Measurements from ENCODE around the gene TSPAN14.

Gene TSPAN14

GRCh38 chr10:80509108-80509402, 54.9 kb downstream of the TSPAN14 start:
- DNase-seq, result no peak

- DNase-seq, result no peak
Observed at GRCh38 chr10:80509403-80510161, 55.5 kb downstream of the TSPAN14 start.

DNA sequence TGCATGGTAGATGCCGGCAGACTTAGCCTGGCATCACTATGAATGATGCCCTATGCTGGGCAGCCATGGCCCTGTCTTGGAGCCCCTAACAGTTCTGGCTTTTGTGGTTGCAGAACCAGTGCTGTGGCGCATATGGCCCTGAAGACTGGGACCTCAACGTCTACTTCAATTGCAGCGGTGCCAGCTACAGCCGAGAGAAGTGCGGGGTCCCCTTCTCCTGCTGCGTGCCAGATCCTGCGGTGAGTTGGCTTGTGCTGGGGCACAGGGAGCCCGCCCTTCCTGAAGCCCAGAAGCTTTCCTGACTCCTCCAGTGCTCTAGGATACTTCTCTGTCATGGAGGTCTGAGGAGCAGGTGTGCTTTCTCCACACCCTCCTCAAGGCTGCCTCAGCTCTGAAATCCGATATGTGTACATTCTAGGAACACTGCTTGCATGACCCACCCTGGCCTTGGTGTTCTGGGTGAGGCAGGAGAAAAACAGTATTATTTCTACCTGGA, 58.0 kb downstream of the TSPAN14 start:
- no peak for DNase-seq

DNA sequence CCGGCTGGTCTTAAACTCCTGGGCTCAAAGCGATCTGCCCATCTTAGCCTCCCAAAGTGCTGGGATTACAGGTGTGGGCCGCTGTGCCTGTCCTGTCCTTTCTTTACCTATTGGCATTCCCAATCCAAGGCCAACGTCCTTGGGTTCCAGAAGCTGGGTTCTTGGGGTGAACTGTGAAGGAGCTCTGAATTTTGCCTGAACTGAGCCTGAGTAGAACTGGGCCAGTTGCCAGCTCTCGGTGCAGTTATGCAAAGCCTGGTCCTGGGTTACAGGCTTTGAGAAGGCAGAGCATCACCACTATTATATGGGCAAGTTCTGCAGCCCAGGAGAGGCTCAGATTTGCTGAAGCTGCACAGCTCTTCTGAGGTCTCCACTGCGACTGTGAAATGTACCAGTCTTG, 59.0 kb downstream of the TSPAN14 start:
- DNase-seq, result no peak

- DNase-seq, result no peak
Observed at GRCh38 chr10:80515511-80515910, 61.4 kb downstream of the TSPAN14 start.

DNA sequence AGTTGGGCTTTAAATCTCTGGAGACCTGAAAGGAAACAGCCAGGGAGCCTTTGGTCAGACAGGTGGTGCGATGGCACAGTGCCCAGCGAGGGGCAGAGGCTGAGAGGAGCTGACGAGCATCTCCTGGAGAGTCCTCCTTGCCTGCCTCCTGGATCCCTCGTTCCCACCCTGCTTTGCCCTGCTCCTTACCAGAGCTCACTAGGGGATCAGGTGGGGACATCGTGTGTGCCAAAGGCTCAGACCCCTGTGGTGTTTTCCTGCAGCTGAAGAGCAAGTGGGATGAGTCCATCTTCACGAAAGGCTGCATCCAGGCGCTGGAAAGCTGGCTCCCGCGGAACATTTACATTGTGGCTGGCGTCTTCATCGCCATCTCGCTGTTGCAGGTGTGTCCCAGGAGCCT, 61.8 kb downstream of the TSPAN14 start:
- no peak for DNase-seq

DNA sequence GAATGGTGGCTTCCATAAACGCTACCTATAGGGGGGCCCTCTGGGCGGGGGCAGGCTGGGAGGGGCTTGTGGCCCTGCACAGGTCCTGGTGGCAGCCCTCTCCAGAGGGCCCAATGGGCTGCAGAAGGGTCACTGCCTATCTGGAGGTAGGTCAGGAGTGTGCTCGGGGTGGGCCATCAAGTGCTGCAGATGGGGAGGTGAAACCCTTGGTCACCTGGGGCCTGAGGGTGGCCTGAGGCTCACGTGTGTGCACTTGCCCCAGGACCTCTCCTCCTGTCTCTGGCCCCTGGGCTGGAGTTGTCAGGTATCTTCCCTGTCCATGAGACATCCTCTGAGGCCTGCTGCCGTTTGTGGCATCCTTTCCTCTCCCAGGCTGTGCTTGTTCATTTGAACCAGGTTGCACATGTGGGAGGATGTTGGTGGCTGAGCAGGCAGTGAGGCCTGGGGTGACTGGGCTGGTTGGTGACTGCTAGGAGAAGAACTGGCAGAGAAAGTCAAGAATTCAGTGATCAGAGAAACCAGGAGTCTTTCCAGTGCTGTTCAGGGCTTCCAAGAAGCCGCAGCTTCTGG, 62.5 kb downstream of the TSPAN14 start:
- no peak for DNase-seq

DNA sequence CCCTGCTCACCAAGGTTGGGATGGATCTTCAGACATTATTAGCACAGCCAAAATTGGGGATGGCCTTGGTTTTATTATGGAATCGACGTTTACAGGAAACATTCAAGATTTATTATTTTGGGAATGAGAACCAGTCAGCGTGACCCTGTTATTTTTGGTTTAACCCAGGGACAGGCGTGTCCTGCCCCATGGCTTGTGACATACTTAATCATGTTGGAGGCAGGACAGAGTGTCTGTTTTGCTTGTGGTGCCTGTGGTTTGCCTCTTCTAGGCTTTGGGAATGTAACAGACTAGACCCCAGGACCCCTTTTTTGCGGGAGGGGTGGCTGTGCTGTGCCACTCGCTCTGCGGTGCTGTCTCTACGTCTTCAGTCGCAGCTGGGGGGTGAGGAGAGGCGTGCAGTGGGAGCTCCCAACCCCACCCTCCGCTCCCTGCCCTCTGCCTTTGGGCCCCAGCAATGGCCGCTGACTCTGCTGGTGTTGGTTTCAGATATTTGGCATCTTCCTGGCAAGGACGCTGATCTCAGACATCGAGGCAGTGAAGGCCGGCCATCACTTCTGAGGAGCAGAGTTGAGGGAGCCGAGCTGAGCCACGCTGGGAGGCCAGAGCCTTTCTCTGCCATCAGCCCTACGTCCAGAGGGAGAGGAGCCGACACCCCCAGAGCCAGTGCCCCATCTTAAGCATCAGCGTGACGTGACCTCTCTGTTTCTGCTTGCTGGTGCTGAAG, 63.5 kb downstream of the TSPAN14 start:
- DNase-seq, result no peak

DNA sequence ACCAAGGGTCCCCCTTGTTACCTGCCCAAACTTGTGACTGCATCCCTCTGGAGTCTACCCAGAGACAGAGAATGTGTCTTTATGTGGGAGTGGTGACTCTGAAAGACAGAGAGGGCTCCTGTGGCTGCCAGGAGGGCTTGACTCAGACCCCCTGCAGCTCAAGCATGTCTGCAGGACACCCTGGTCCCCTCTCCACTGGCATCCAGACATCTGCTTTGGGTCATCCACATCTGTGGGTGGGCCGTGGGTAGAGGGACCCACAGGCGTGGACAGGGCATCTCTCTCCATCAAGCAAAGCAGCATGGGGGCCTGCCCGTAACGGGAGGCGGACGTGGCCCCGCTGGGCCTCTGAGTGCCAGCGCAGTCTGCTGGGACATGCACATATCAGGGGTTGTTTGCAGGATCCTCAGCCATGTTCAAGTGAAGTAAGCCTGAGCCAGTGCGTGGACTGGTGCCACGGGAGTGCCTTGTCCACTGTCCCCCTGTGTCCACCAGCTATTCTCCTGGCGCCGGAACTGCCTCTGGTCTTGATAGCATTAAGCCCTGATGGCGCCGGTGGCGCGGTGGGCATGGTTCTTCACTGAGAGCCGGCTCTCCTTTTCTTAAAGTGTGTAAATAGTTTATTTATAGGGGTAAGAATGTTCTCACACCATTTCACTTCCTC, 64.2 kb downstream of the TSPAN14 start:
- no peak for DNase-seq

- DNase-seq, result no peak
Observed at GRCh38 chr10:80518807-80519360, 64.8 kb downstream of the TSPAN14 start.

DNA sequence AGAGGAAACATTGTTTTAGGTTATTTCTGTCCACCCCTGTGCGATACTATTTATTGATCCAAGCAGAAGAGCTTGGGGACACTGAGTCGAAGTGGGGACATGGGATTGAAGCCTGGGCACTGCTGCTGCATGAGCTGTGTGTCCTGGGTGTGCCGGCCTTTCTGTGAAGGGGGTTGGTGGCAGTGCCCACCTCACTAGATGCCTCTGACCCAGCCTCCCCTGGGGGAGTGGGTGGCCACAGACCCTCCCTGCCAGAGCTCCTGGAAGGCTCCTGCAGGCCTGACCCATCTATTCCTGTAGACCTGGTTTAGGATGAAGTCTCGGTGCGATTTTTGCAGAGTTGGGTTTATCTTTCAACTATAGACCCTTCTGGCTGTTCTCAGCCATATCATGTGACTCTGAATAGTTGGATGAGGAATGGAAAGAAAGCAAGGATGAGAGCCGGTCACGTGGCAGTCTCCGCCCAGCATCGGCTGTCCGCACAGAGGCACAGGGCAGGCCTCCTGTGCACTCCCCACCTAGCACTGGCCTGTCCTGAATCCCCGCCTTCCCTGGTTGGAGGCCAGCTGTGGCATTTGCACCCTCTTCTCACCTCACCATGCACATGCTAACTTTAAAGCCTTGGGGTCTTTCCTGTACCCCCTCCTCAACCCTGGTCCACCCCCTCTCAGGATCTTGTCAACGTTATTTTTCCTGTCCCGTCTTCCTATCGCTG, 66.0 kb downstream of the TSPAN14 start:
- no peak for DNase-seq

- no peak for DNase-seq
Observed at GRCh38 chr10:80520661-80521470, 66.8 kb downstream of the TSPAN14 start.

DNA sequence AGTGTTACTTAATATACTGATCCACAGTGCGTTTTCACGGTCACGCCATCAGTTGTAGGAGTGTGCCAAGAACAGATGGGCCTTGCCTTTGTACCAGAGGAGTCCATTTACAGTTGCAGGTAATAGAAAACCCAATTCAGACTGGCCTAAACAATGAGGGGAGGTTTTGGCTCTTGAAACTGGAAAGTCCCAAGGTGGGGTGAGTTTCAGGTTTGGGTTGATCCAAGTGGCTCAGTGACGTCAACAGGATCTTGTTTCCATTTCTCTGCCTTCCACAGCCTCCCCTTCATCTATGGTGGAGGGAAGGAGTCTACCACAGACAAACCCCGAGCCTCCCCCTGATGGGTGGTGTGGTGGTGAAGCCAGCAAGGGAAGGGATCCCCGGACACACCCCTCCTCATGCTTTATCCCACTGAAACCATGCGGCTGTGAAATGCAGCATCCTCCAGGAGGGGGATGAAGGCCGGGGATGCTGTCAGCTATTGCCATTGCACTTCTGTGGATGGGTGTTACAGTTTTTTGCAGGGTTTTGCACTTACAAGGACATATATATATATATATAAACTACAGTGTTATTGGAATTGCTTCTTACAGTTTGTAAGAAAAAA, 68.8 kb downstream of the TSPAN14 start:
- DNase-seq, result no peak

- no peak for DNase-seq
Observed at GRCh38 chr10:80523773-80524172, 69.7 kb downstream of the TSPAN14 start.

DNA sequence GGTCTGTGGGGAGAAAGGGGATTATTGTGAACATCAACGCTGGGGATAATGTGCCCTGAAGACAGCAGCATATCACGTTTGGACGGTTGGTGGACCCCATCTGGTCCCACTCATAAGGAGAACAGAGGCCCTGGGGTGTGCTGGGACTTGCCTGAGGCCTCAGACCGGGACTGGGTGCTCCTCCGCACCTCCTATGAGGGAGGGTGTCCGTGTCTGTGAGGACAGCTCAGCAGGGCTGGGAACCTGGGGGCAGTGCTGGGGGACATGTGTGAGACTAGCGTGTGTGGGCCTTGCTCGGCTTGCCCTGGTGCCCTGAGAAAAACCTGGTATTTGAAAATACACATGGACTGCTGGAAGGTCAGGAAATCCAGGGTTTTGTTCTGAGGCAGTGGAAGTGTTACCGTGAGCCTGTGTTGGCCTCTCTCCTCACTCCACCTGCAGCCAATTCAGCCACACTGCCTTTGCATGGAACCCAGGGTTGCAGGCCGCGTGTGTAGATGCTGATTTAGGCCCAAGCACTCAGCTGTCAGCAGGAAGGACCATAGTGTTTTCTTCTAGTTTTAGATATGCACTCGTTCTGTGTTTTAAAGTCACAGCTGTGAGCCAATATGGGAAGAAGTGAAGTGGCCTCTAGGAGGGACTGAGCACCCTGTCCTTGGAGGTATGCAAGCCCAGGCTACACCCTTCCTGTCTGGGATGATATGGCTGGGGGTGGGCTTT, 70.2 kb downstream of the TSPAN14 start:
- no peak for DNase-seq

DNA sequence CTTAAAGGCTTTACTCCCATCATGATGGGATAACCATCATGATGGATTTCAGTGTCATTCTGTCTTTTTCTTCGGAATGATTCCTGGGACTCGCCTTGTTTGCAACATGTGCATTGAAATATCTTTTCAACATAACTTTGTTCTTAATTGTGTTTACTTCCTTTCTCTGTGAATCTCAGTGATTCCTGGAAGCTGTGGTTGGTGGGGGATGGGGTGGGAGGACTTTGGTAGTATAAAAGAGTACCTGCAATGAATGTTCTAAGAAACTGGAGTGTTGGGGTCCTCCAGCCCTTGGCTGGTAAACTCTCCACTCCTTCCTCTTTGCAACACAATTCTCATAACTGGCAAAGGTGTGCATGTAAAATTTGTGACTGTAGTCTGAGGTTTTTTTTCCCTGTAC, 72.1 kb downstream of the TSPAN14 start:
- DNase-seq, result no peak

GRCh38 chr10:80526742-80527141, 72.6 kb downstream of the TSPAN14 start:
- no peak for DNase-seq

- DNase-seq, result no peak
Observed at GRCh38 chr10:80528185-80528700, 74.1 kb downstream of the TSPAN14 start.

DNA sequence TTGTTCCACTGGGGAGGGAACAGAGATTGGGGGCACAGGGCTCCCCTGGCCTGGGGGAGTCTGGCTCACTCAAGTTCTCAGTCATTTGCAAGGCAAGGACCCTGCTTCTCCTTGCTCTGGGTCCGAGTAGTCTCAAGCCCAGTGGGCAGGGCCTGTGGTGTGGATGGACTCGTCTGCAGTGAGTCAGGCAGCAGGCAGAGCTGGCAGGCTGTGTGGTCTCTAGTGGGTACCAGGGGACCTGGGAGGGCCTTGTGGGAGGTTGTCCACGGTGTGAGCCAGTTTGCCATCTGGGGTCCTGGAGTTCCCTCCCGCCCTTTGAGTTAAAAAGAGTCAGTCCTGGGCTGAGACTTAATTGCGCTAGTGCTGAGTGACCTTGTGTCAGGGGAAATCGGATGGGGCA, 74.8 kb downstream of the TSPAN14 start:
- DNase-seq, result no peak

GRCh38 chr10:80529604-80530003, 75.5 kb downstream of the TSPAN14 start:
- peak; percentile 32 for DNase-seq

Measured in activated CD4-positive, alpha-beta T cell treated with anti-CD3 and anti-CD28 coated beads, Interleukin-10, Interleukin-2, amounts not matched to agents 100 ng/mL and 50 ng/mL, durations not matched to agents 16 hours and 8 hours (primary cell).